Renal cortical epithelial cell (primary cell): ENCODE results near the gene GLIS1. TPM values are rescaled to one million over a fixed set of nuclear protein-coding genes. Genes with fewer than 3 reads are reported as not detected.

Source experiments
- DNase-seq: peaks from one replicate; pipeline ENCODE4 v3.0.0-alpha.2; 2011; ENCODE audit warnings: low read depth
- total RNA-seq: library from RNA; depleted of rRNA; stranded (reverse); fragments of >200 nt; gene quantifications from 2 replicates; pipeline ENCODE4 v1.2.3, GENCODE V29; 2014

The GLIS1 gene
- total RNA-seq, 1 donor from 2014 or later = 0.60 TPM

- DNase-seq = peak; percentile 79
These were observed 156.5 kb downstream of the GLIS1 start for GRCh38 chr1:53582211-53583020.

GRCh38 chr1:53581476-53581875 lies 157.5 kb downstream of the GLIS1 start:
- no peak for DNase-seq

GRCh38 chr1:53580739-53581475 lies 158.1 kb downstream of the GLIS1 start:
- DNase-seq = no peak

GRCh38 chr1:53580009-53580400 lies 159.0 kb downstream of the GLIS1 start:
- DNase-seq = no peak

GRCh38 chr1:53579221-53580008 lies 159.5 kb downstream of the GLIS1 start:
- DNase-seq = no peak

- peak; percentile 73 for DNase-seq
These were observed 160.6 kb downstream of the GLIS1 start for GRCh38 chr1:53578358-53578757.

- no peak for DNase-seq
These were observed 161.2 kb downstream of the GLIS1 start for GRCh38 chr1:53577761-53578100.

- DNase-seq = no peak
These were observed 161.9 kb downstream of the GLIS1 start for GRCh38 chr1:53576866-53577760.

GRCh38 chr1:53576381-53576801 lies 162.6 kb downstream of the GLIS1 start:
- DNase-seq = peak; percentile 59

- DNase-seq = no peak
These were observed 163.0 kb downstream of the GLIS1 start for GRCh38 chr1:53575955-53576320.

- no peak for DNase-seq
These were observed 163.6 kb downstream of the GLIS1 start for GRCh38 chr1:53575141-53575954.

GRCh38 chr1:53574621-53575020 lies 164.3 kb downstream of the GLIS1 start:
- DNase-seq = no peak

GRCh38 chr1:53573931-53574330 lies 165.0 kb downstream of the GLIS1 start:
- no peak for DNase-seq

GRCh38 chr1:53573522-53573921 lies 165.4 kb downstream of the GLIS1 start:
- DNase-seq = no peak

GRCh38 chr1:53572815-53573173 lies 166.2 kb downstream of the GLIS1 start:
- no peak for DNase-seq

- DNase-seq = peak; percentile 87
These were observed 166.7 kb downstream of the GLIS1 start for GRCh38 chr1:53572065-53572814.

- DNase-seq = no peak
These were observed 170.4 kb downstream of the GLIS1 start for GRCh38 chr1:53568540-53568939.

GRCh38 chr1:53567851-53568250 lies 171.1 kb downstream of the GLIS1 start:
- DNase-seq = no peak

GRCh38 chr1:53567450-53567849 lies 171.5 kb downstream of the GLIS1 start:
- no peak for DNase-seq

GRCh38 chr1:53563611-53564010 lies 175.4 kb downstream of the GLIS1 start:
- DNase-seq = no peak
